Naive thymus-derived CD4-positive, alpha-beta T cell (primary cell): ENCODE results near the gene SYNDIG1L. TPM values are rescaled to one million over a fixed set of nuclear protein-coding genes. Genes with fewer than 3 reads are reported as not detected.
"Not testable (repeated sequence)": the region's sequence is repeated elsewhere in the genome, so short reads cannot be mapped to it uniquely, and the experiment has no call there.

Experiments
- ATAC-seq: fragments of 150-1000 bp; cut with Tn5 transposase; 2 replicates; pipeline ENCODE4 v1.10.0; 2021; ENCODE audit warnings: mild to moderate bottlenecking, moderate library complexity
- CTCF ChIA-PET: fragments of 350-600 bp; sonication (Branson Sonifier 250); formaldehyde crosslinking; loops from one replicate; lab custom pipeline; 2021; ENCODE audit warnings: antibody characterized with exemption; lab: Charles Lee
- POLR2A ChIA-PET: fragments of 350-600 bp; sonication (Branson Sonifier 250); formaldehyde crosslinking; loops from one replicate; lab custom pipeline; 2021; ENCODE audit warnings: antibody characterized with exemption, inconsistent platforms; lab: Charles Lee
- DNase-seq, 9 donors: peaks; one replicate each; pipeline versions ENCODE4 v3.0.0 to v3.0.0-alpha.2; 2020 to 2022; ENCODE audit warnings: mixed read lengths in 1 of 9
- H3K27ac ChIP-seq: one replicate; pipeline ENCODE4 v1.7.0; 2013; ENCODE audit warnings: mild to moderate bottlenecking, low read depth, low read length, moderate library complexity
- H3K27me3 ChIP-seq, 2 donors: one replicate each; pipeline ENCODE4 v1.7.0; 2013; ENCODE audit warnings: low read length in 2 of 2, mild to moderate bottlenecking in 2 of 2, moderate library complexity in 2 of 2; ENCODE audit not compliant: control insufficient read depth in 2 of 2, insufficient read depth in 2 of 2
- H3K36me3 ChIP-seq, 3 experiments: 1 replicate in 2 of 3; 2 replicates in 1 of 3; pipeline ENCODE4 v1.7.0; 2013; ENCODE audit warnings: low read length in 3 of 3, mild to moderate bottlenecking in 3 of 3, moderate library complexity in 1 of 3; ENCODE audit not compliant: insufficient read depth in 3 of 3, control insufficient read depth in 2 of 3
- H3K4me1 ChIP-seq, 2 donors: one replicate each; pipeline ENCODE4 v1.7.0; 2013; ENCODE audit warnings: low read length in 2 of 2, mild to moderate bottlenecking in 2 of 2, moderate library complexity in 1 of 2; ENCODE audit not compliant: control insufficient read depth in 2 of 2, insufficient read depth in 2 of 2
- H3K4me3 ChIP-seq: 2 replicates; pipeline ENCODE4 v1.7.0; 2013; ENCODE audit warnings: mild to moderate bottlenecking, low read length
- H3K9me3 ChIP-seq, 3 experiments: 1 replicate in 2 of 3; 2 replicates in 1 of 3; pipeline ENCODE4 v1.7.0; 2013; ENCODE audit warnings: low read length in 3 of 3; ENCODE audit not compliant: control insufficient read depth in 2 of 3
- H3K27ac Mint-ChIP-seq, 9 donors: one replicate each; pipeline ENCODE4 v1.8.0; 2020 to 2022; ENCODE audit warnings: mixed read lengths in 9 of 9, mild to moderate bottlenecking in 8 of 9, moderate library complexity in 5 of 9, inconsistent platforms in 2 of 9
- H3K27me3 Mint-ChIP-seq, 5 donors: one replicate each; pipeline ENCODE4 v1.8.0; 2021 to 2022; ENCODE audit warnings: mixed read lengths in 5 of 5, mild to moderate bottlenecking in 1 of 5
- H3K36me3 Mint-ChIP-seq, 5 donors: one replicate each; pipeline ENCODE4 v1.8.0; 2020 to 2022; ENCODE audit warnings: mixed read lengths in 5 of 5, mild to moderate bottlenecking in 3 of 5, inconsistent platforms in 1 of 5
- H3K4me1 Mint-ChIP-seq, 7 donors: one replicate each; pipeline ENCODE4 v1.8.0; 2020 to 2022; ENCODE audit warnings: mixed read lengths in 7 of 7, mild to moderate bottlenecking in 3 of 7, inconsistent platforms in 1 of 7
- H3K4me3 Mint-ChIP-seq, 10 donors: one replicate each; pipeline ENCODE4 v1.8.0; 2020 to 2022; ENCODE audit warnings: mild to moderate bottlenecking in 10 of 10, mixed read lengths in 10 of 10, moderate library complexity in 6 of 10, inconsistent platforms in 2 of 10
- H3K9me3 Mint-ChIP-seq, 11 donors: one replicate each; pipeline ENCODE4 v1.8.0; 2020 to 2022; ENCODE audit warnings: mixed read lengths in 11 of 11, mild to moderate bottlenecking in 4 of 11, inconsistent platforms in 1 of 11, moderate library complexity in 1 of 11
- intact Hi-C, 2 donors: fragments of 100-400 bp; cut with micrococcal nuclease; formaldehyde crosslinking; loops; one replicate each; pipeline ENCODE4 v1.15.1; 2023
- polyA plus RNA-seq, 2 donors: library from polyadenylated mRNA; unstranded; fragments of 300-500 nt; fragmentation: Illumina TruSeq; gene quantifications; one replicate each; pipeline ENCODE4 v1.2.3, GENCODE V29; 2021
- total RNA-seq, 6 experiments: library from RNA in 5 of 6; stranded (reverse) in 5 of 6; gene quantifications; 1 replicate in 5 of 6; 2 replicates in 1 of 6; pipeline ENCODE4 v1.2.3 and lab custom pipeline; 2021 to 2026

The SYNDIG1L gene
- total and polyA plus RNA-seq, 7 experiments from 2014 or later, result 0.16 TPM; not detected in 6

DNA sequence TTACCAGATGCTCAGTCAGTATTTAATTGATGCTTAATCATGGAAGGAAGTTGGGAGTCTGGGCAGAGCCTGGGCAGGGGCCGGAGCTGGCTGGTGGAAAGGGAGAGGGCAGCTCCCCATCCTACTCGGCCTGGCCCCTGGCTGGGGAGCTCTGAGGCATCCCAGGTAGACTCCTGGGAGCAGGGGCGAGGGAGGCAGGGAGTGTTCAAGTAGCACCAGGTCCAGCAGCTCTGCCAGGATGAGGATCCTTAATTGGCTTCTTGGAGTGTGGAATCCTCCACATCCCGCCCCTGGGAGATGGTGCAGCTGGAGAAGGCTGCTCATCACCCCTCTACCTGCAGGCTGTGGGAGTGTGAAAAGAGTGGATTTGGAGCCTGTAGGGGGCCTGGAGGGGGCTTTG, 30.9 kb downstream of the SYNDIG1L start:
- Histone ChIP-seq H3K4me1 (no peaks in the 10 kb centered on the region), H3K4me3 (no peak overlapping the region), H3K27me3 (no peaks in the 10 kb centered on the region), H3K27ac (no peak overlapping the region), H3K36me3 (no peaks in the 10 kb centered on the region), H3K9me3 (no peaks in the 10 kb centered on the region)
- Mint-ChIP-seq H3K4me1 (peaks cover 0 to 3% (median 1%) of the 10 kb centered on the region in 7 donors), H3K4me3 (no peak overlapping the region), H3K27me3 (peaks cover 3 to 25% (median 15%) of the 10 kb centered on the region in 5 donors), H3K27ac (no peak overlapping the region), H3K9me3 (peaks cover 0 to 2% (median 0%) of the 10 kb centered on the region in 11 donors), H3K36me3 (no peaks in the 10 kb centered on the region)
- intact Hi-C loops, result no loop called here
- DNase-seq, result no peak
- ChIA-PET CTCF (interaction anchor here (0.6 kb wide), 1 partner anchor 1246 kb away, joined by 3 read pairs; no protein-coding TSS in a partner anchor), POLR2A (no interaction called here)
- ATAC-seq, result no peak

DNA sequence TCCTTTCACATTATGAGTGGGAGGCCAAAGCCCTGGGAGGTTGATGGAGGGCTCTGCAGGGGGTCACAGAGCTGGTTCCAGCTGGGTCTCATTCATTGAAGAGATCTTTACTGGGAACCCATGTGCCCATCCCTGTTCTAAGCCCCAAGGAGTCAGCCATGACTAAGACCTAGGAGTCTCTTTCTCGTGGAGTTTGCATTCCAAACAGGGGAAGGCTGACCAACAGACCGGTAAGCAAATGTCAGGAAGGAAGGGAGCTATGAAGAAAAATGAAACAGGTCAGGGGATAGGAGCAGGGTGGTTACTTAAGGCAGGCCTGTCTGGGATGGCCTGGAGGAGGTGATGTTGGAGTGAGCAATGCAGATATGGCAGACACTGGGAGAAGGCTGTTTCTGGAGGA, 31.5 kb downstream of the SYNDIG1L start:
- Mint-ChIP-seq H3K27ac (no peak overlapping the region), H3K9me3 (peaks cover 0 to 2% (median 0%) of the 10 kb centered on the region in 11 donors), H3K27me3 (peaks cover 3 to 25% (median 16%) of the 10 kb centered on the region in 5 donors), H3K4me1 (peaks cover 0 to 1% (median 0%) of the 10 kb centered on the region in 7 donors), H3K36me3 (no peaks in the 10 kb centered on the region), H3K4me3 (no peak overlapping the region)
- no peak overlapping the region for H3K4me3 ChIP-seq
- H3K36me3 ChIP-seq, result no peaks in the 10 kb centered on the region
- H3K27me3 ChIP-seq, result no peaks in the 10 kb centered on the region
- intact Hi-C loops, result no loop called here
- ChIA-PET CTCF (no interaction called here), POLR2A (no interaction called here)
- no peaks in the 10 kb centered on the region for H3K4me1 ChIP-seq
- no peaks in the 10 kb centered on the region for H3K9me3 ChIP-seq
- H3K27ac ChIP-seq, result no peak overlapping the region
- DNase-seq (no peak), ATAC-seq (no peak)

DNA sequence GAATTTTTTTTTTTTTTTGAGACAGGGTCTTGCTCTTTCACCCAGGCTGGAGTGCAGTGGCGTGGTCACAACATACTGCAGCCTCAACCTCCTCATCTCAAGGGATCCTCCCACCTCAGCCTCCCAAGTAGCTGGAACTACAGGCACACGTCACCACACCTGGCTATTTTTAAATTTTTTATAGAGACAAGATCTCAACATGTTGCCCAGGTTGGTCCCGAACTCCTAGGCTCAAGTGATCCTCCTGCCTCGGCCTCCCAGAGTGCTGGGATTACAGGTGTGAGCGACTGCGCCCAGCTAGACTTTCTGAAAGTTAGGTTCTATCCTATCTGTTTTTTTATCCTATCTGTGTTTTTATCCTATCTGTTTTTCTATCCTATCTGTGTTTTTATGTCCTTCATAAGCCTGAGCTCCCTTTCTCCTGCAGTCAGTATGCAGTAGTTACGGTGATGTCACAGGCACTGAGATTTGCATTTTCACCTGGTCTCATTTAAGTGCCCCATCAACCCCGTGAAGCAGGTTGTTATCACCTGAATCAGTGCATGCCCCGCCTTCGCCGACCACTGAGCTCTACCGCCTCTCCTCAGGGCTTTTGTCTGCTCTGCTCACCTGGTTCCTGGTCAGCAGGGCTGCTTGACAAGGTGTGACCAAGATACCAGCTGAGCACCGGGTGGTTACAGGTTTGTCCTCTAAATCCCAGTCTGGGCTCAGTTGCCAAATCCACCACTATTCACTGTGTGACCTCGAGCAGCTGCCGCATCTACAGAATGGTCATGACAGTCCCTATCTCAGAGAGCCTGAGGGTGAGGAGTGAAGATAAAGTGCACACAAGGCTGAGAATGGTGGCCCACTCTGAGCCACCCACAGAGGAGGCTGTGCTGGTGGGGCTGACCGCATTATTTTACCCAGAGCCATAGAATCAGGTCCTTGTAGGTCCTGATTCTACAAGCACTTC, 33.1 kb downstream of the SYNDIG1L start:
- Histone ChIP-seq H3K36me3 (no peaks in the 10 kb centered on the region), H3K27me3 (no peaks in the 10 kb centered on the region), H3K4me3 (no peak overlapping the region), H3K4me1 (no peaks in the 10 kb centered on the region), H3K27ac (no peak overlapping the region), H3K9me3 (no peaks in the 10 kb centered on the region)
- H3K9me3 Mint-ChIP-seq, result peaks cover 0 to 2% (median 0%) of the 10 kb centered on the region in 11 donors
- no peaks in the 10 kb centered on the region for H3K36me3 Mint-ChIP-seq
- ChIA-PET CTCF (interaction anchor here (0.6 kb wide), 1 partner anchor 332 kb away, joined by 3 read pairs; no protein-coding TSS in a partner anchor), POLR2A (no interaction called here)
- no peak for ATAC-seq
- no peak overlapping the region for H3K4me3 Mint-ChIP-seq
- H3K27ac Mint-ChIP-seq, result no peak overlapping the region
- no peak for DNase-seq
- intact Hi-C loops, result no loop called here
- H3K27me3 Mint-ChIP-seq, result peaks cover 3 to 23% (median 19%) of the 10 kb centered on the region in 5 donors
- peaks cover 0 to 1% (median 0%) of the 10 kb centered on the region in 7 donors for H3K4me1 Mint-ChIP-seq

DNA sequence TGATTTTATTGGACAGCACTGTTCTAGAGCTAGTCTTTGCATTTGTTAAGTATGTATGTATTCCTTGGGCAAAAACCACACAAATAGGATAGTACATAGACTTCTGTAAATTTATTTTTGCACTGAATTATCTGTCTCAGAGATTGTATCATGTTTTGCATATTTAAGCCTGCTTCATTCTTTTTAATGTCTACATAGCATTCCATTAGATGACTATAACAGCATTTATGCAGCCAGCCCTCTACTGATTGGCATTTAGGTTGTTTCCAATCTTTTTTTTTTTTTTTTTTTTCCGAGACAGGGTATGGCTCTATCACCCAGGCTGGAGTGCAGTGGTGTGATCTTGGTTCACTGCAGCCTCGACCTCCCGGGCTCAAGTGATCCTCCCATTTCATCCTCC, 34.5 kb downstream of the SYNDIG1L start:
- H3K27ac ChIP-seq, result no peak overlapping the region
- ChIA-PET POLR2A (no interaction called here), CTCF (no interaction called here)
- no peak overlapping the region for H3K4me3 ChIP-seq
- H3K36me3 Mint-ChIP-seq, result no peaks in the 10 kb centered on the region
- DNase-seq, result no peak
- no peaks in the 10 kb centered on the region for H3K9me3 ChIP-seq
- H3K27me3 ChIP-seq, result no peaks in the 10 kb centered on the region
- peaks cover 0 to 1% (median 0%) of the 10 kb centered on the region in 7 donors for H3K4me1 Mint-ChIP-seq
- H3K4me1 ChIP-seq, result no peaks in the 10 kb centered on the region
- no peak overlapping the region for H3K27ac Mint-ChIP-seq
- intact Hi-C loops, result no loop called here
- no peak overlapping the region for H3K4me3 Mint-ChIP-seq
- H3K36me3 ChIP-seq, result no peaks in the 10 kb centered on the region
- no peak for ATAC-seq
- peaks cover 0 to 2% (median 0%) of the 10 kb centered on the region in 11 donors for H3K9me3 Mint-ChIP-seq
- H3K27me3 Mint-ChIP-seq, result peaks cover 3 to 24% (median 19%) of the 10 kb centered on the region in 5 donors

DNA sequence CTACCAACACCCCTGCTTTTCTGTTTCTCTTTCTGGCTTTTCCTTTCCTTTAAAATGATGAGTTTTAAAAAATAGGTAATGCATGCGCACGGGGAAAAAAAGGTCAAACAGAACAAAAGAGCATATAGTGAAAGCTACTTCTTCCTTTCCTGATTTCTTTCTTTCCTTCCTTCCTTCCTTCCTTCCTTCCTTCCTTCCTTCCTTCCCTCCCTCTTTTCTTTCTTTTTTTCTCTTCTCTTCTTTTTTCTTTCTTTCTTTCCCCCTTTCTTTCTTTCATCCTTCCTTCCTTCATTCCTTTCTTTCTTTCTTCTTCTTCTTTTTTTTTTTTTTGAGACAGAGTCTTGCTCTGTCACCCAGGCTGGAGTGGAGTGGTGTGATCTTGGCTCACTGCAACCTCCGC, 35.5 kb downstream of the SYNDIG1L start:
- intact Hi-C loops, result not testable (repeated sequence)
- POLR2A ChIA-PET, result interaction anchor here (0.7 kb wide), 1 partner anchor 104 kb away, joined by 3 read pairs; no protein-coding TSS in a partner anchor

DNA sequence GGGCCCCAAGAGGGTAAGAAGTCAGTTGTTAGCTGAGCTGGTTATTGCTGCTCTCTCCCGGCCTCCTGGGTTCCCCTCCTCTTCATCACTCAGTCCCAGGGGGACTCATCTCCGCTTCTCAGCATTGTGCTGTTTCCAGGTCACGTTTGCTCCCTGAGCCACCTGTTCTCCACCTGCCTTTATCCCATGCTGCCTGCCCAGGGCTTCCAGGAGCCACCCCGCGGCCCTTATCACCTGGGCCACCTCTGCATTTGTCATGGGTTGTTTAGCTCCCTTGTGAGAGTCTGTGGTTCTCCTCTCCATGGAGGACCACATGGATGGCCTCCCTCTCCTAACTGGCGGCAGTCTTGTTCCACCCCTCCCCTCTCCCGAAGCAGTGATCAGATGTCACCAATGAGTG, 36.0 kb downstream of the SYNDIG1L start:
- CTCF ChIA-PET, result no interaction called here
- H3K27ac Mint-ChIP-seq, result no peak overlapping the region
- peaks cover 0 to 31% (median 19%) of the 10 kb centered on the region in 5 donors for H3K27me3 Mint-ChIP-seq
- no peaks in the 10 kb centered on the region for H3K27me3 ChIP-seq
- no peak overlapping the region for H3K27ac ChIP-seq
- no peaks in the 10 kb centered on the region for H3K9me3 Mint-ChIP-seq
- no peaks in the 10 kb centered on the region for H3K9me3 ChIP-seq
- no peaks in the 10 kb centered on the region for H3K36me3 ChIP-seq
- H3K36me3 Mint-ChIP-seq, result no peaks in the 10 kb centered on the region
- POLR2A ChIA-PET, result no interaction called here
- no peak overlapping the region for H3K4me3 Mint-ChIP-seq
- no peak for DNase-seq
- ATAC-seq, result no peak
- no peak overlapping the region for H3K4me3 ChIP-seq
- peaks cover 0 to 1% (median 0%) of the 10 kb centered on the region in 7 donors for H3K4me1 Mint-ChIP-seq
- H3K4me1 ChIP-seq, result no peaks in the 10 kb centered on the region
- intact Hi-C loops, result no loop called here

More for the DNA sequence above, 35.5 kb downstream of the SYNDIG1L start:
- H3K36me3 ChIP-seq, H3K4me3 ChIP-seq, H3K9me3 ChIP-seq, H3K27ac Mint-ChIP-seq, H3K9me3 Mint-ChIP-seq, ATAC-seq, H3K4me1 ChIP-seq, H3K27me3 ChIP-seq, H3K27ac ChIP-seq, H3K4me3 Mint-ChIP-seq, H3K4me1 Mint-ChIP-seq, DNase-seq, H3K36me3 Mint-ChIP-seq, CTCF ChIA-PET: not testable (repeated sequence)
- H3K27me3 Mint-ChIP-seq, result peaks cover 0 to 28% (median 21%) of the 10 kb centered on the region in 5 donors
